HepG2 (cell line): ENCODE measurements around the gene BSN. TPM values are rescaled to one million over a fixed set of nuclear protein-coding genes. Genes with fewer than 3 reads are reported as not detected.

Experiments used
- ATAC-seq: fragments of 200-7000 bp; cut with Tn5 transposase; 3 replicates; pipeline ENCODE4 v1.9.1; 2020; ENCODE audit warnings: mild to moderate bottlenecking, moderate library complexity
- BruUV-seq: library from RNA; stranded (reverse); fragments of 400-500 nt; replicated peaks from 2 replicates; lab custom pipeline; 2021; lab: Mats Ljungman, UMichigan
- CTCF ChIA-PET: fragments of 300-600 bp; formaldehyde crosslinking; extraction: SDS; loops from one replicate; lab custom pipeline; 2021; ENCODE audit warnings: low total read pairs, inconsistent platforms, low intra/inter-chr PET ratio; lab: Yijun Ruan, JAX
- POLR2A ChIA-PET: fragments of 350-600 bp; sonication (Branson Sonifier 250); formaldehyde crosslinking; loops from one replicate; lab custom pipeline; 2020; ENCODE audit warnings: antibody characterized with exemption, inconsistent platforms; lab: Yijun Ruan, JAX
- DNase-seq: peaks from one replicate; pipeline ENCODE4 v3.0.0-alpha.2; 2015; ENCODE audit warnings: low spot score
- FAIRE-seq: peaks from 3 replicates; lab custom pipeline; 2011; peaks lifted over from hg19 to GRCh38; lab: Jason Lieb, UNC
- H2AFZ ChIP-seq: one replicate; pipeline ENCODE4 v1.6.1; 2011; ENCODE audit warnings: low read length, inconsistent platforms
- H3K27ac ChIP-seq: fragments of 300-600 bp; 3 replicates; pipeline ENCODE4 v1.8.0; 2011; ENCODE audit warnings: mixed run types, mild to moderate bottlenecking, mixed read lengths, low read length, inconsistent platforms; ENCODE audit not compliant: insufficient read depth; ENCODE audit errors: extremely low read length
- H3K27me3 ChIP-seq, 2 experiments: fragments of 200-600 bp in 1 of 2; 2 replicates in 1 of 2; 3 replicates in 1 of 2; pipeline versions ENCODE4 v1.6.0 to v1.8.0; 2011; ENCODE audit warnings: low read length in 2 of 2, mild to moderate bottlenecking in 2 of 2, moderate library complexity in 2 of 2, inconsistent platforms in 1 of 2; ENCODE audit not compliant: insufficient read depth in 2 of 2, control insufficient read depth in 1 of 2
- H3K36me3 ChIP-seq, 2 experiments: fragments of 200-600 bp in 1 of 2; replicated peaks in 1 of 2; 2 replicates in 1 of 2; 3 replicates in 1 of 2; pipeline versions ENCODE4 v1.5.1 to v1.8.0; 2011; ENCODE audit warnings: low read length in 2 of 2, inconsistent platforms in 1 of 2; ENCODE audit not compliant: insufficient read depth in 2 of 2, control insufficient read depth in 1 of 2
- H3K4me1 ChIP-seq: 2 replicates; pipeline ENCODE4 v1.5.1; 2012; ENCODE audit warnings: low read length, inconsistent platforms; ENCODE audit not compliant: insufficient read depth
- H3K4me2 ChIP-seq: 2 replicates; pipeline ENCODE4 v1.6.0; 2011; ENCODE audit warnings: low read depth, low read length, inconsistent platforms
- H3K4me3 ChIP-seq, 3 experiments: fragments of 200-600 bp in 1 of 3; sonication (generic), shearing (Covaris generic) in 1 of 3; replicated peaks in 1 of 3; 2 replicates each; pipeline ENCODE4 v1.5.1; 2011 to 2016; ENCODE audit warnings: low read length in 3 of 3, inconsistent platforms in 2 of 3, low read depth in 2 of 3, mild to moderate bottlenecking in 2 of 3, control low read depth in 1 of 3, mixed read lengths in 1 of 3; ENCODE audit not compliant: insufficient read depth in 1 of 3
- H3K79me2 ChIP-seq: one replicate; pipeline ENCODE4 v1.6.1; 2011; ENCODE audit warnings: low read length, inconsistent platforms; ENCODE audit not compliant: insufficient read depth
- H3K9ac ChIP-seq: 2 replicates; pipeline ENCODE4 v1.6.0; 2011; ENCODE audit warnings: mild to moderate bottlenecking, low read depth, low read length, inconsistent platforms; ENCODE audit not compliant: insufficient read depth
- H3K9me3 ChIP-seq: 2 replicates; pipeline ENCODE4 v1.5.1; 2012; ENCODE audit warnings: mild to moderate bottlenecking, low read length
- H4K20me1 ChIP-seq: 2 replicates; pipeline ENCODE4 v1.6.0; 2011; ENCODE audit warnings: inconsistent platforms, mild to moderate bottlenecking, low read length, moderate library complexity; ENCODE audit not compliant: insufficient read depth
- BHLHE40 ChIP-seq: IDR thresholded peaks from 2 replicates; pipeline ENCODE4 v1.6.1; 2011; ENCODE audit warnings: low read length, improper control_type of control experiment
- FOXO4 ChIP-seq: sonication (generic); formaldehyde crosslinking; conservative IDR thresholded peaks from 2 replicates; pipeline ENCODE4 v1.8.1; 2023; ENCODE audit warnings: missing genetic modification reagents
- KAT2B ChIP-seq: fragments of 150-350 bp; IDR thresholded peaks from 2 replicates; pipeline ENCODE4 v1.6.1; 2014; ENCODE audit warnings: low read depth, low read length, borderline replicate concordance
- RERE ChIP-seq: IDR thresholded peaks from 2 replicates; pipeline ENCODE4 v1.6.1; 2016; ENCODE audit warnings: low read depth, missing genetic modification reagents, missing compliant biosample characterization
- SETDB1 ChIP-seq: sonication (generic); formaldehyde crosslinking; IDR thresholded peaks from 2 replicates; pipeline ENCODE4 v1.5.1; 2020; ENCODE audit warnings: missing genetic modification reagents, mild to moderate bottlenecking, borderline replicate concordance
- TFDP2 ChIP-seq: sonication (generic); formaldehyde crosslinking; IDR thresholded peaks from 2 replicates; pipeline ENCODE4 v1.4.0; 2020; ENCODE audit warnings: missing genetic modification reagents
- TRAFD1 ChIP-seq: sonication (generic); formaldehyde crosslinking; IDR thresholded peaks from 2 replicates; pipeline ENCODE4 v1.5.1; 2020; ENCODE audit warnings: missing genetic modification reagents, mild to moderate bottlenecking, borderline replicate concordance
- ZFYVE20 ChIP-seq: sonication (generic); formaldehyde crosslinking; IDR thresholded peaks from 2 replicates; pipeline ENCODE4 v1.8.0; 2023; ENCODE audit warnings: low read depth, mild to moderate bottlenecking, moderate library complexity, missing genetic modification reagents, borderline replicate concordance
- ZMYM2 ChIP-seq: sonication (generic); formaldehyde crosslinking; IDR thresholded peaks from 2 replicates; pipeline ENCODE4 v1.8.0; 2022; ENCODE audit warnings: mild to moderate bottlenecking, missing genetic modification reagents
- ZNF382 ChIP-seq: sonication (generic); formaldehyde crosslinking; IDR thresholded peaks from 2 replicates; pipeline ENCODE4 v1.5.0; 2020; ENCODE audit warnings: missing genetic modification reagents, mild to moderate bottlenecking, borderline replicate concordance
- ZNF513 ChIP-seq: sonication (generic); formaldehyde crosslinking; conservative IDR thresholded peaks from 2 replicates; pipeline ENCODE4 v1.5.0; 2020; ENCODE audit warnings: missing genetic modification reagents
- ZNF709 ChIP-seq: sonication (generic); formaldehyde crosslinking; IDR thresholded peaks from 2 replicates; pipeline ENCODE4 v1.5.0; 2020; ENCODE audit warnings: mild to moderate bottlenecking, missing genetic modification reagents
- ZNF790 ChIP-seq: sonication (generic); formaldehyde crosslinking; IDR thresholded peaks from 2 replicates; pipeline ENCODE4 v1.8.0; 2022; ENCODE audit warnings: missing genetic modification reagents, mild to moderate bottlenecking, borderline replicate concordance
- WGBS: methylation state at CpG from one replicate; pipeline ENCODE4 v1.1.6; 2017; ENCODE audit warnings: low lambda C conversion rate; 5-methylcytosine and 5-hydroxymethylcytosine counted together
- in situ Hi-C: cut with HindIII; loops from 2 replicates; pipeline ENCODE4 v1.10.0; 2017; ENCODE audit warnings: low pct_unique_long_range_greater_than_20kb; ENCODE audit not compliant: extremely low pct_ligation_motif_present
- intact Hi-C: fragments of 100-400 bp; cut with micrococcal nuclease; formaldehyde crosslinking; loops from one replicate; pipeline ENCODE4 v1.10.0; 2022; ENCODE audit not compliant: unreplicated experiment
- polyA plus RNA-seq, 8 experiments: library from polyadenylated mRNA; depleted of rRNA in 3 of 8; stranded (reverse) in 7 of 8; unstranded in 1 of 8; fragments of >200 nt; fragmentation: Illumina TruSeq in 4 of 8; extraction: Trizol in 4 of 8; gene quantifications; 2 replicates each; pipeline versions ENCODE4 v1.2.1 to v1.2.3, GENCODE V29; 2011 to 2016; ENCODE audit warnings: low read depth in 4 of 8, missing spikeins in 1 of 8, mixed read lengths in 1 of 8; ENCODE audit not compliant: insufficient read depth in 1 of 8
- total RNA-seq, 5 experiments: library from RNA; depleted of rRNA; stranded (reverse); fragments of >200 nt; fragmentation: Illumina TruSeq; extraction: Trizol; gene quantifications; 2 replicates each; pipeline ENCODE4 v1.2.3, GENCODE V29; 2016; ENCODE audit warnings: low read depth in 1 of 5

The BSN gene
- total and polyA plus RNA-seq, 2 of the 13 experiments (the other 11 are each of a cell fraction or from before 2014, with no cell fraction given), result 0.42 to 0.86 TPM

- Histone ChIP-seq H3K27me3 (no peaks in the 10 kb centered on the region), H3K36me3 (no peaks in the 10 kb centered on the region), H3K4me3 (no peak overlapping the region), H3K4me1 (peaks cover 33% of the 10 kb centered on the region), H3K27ac (no peak overlapping the region), H3K4me2 (no peak overlapping the region), H3K9ac (no peak overlapping the region), H3K79me2 (no peaks in the 10 kb centered on the region), H3K9me3 (no peaks in the 10 kb centered on the region), H4K20me1 (no peaks in the 10 kb centered on the region), H2AFZ (no peak overlapping the region)
- POLR2A ChIA-PET, result no interaction called here
- CTCF ChIA-PET, result no interaction called here
- 71% methylated on average over 1 of the region's 1 CpG for WGBS
- ATAC-seq (no peak), FAIRE-seq (no peak), DNase-seq (no peak)
- in situ Hi-C loops, result no loop called here
- BruUV-seq, result no TSS peak
- intact Hi-C loops, result no loop called here
- TF ChIP-seq ZNF709 (CRISPR knock-in tag) (no peak), KAT2B (no peak), ZNF382 (CRISPR knock-in tag) (no peak), ZNF790 (CRISPR knock-in tag) (no peak), FOXO4 (CRISPR knock-in tag) (no peak), TRAFD1 (no peak), SETDB1 (CRISPR knock-in tag) (no peak), TFDP2 (CRISPR knock-in tag) (no peak), ZMYM2 (CRISPR knock-in tag) (no peak), ZFYVE20 (CRISPR knock-in tag) (no peak), ZNF513 (CRISPR knock-in tag) (no peak), BHLHE40 (no peak), RERE (CRISPR knock-in tag) (no peak)
These were observed 95.9 kb downstream of the BSN start for GRCh38 chr3:49650177-49650576.
